H1 (cell line): Measurements from ENCODE around the gene DOK3. TPM values are rescaled to one million over a fixed set of nuclear protein-coding genes. Genes with fewer than 3 reads are reported as not detected.

Experiments used
- RXRA ChIP-seq: IDR thresholded peaks from 2 replicates; pipeline ENCODE4 v1.6.1; 2011; ENCODE audit warnings: low read depth, mild to moderate bottlenecking, low read length, moderate library complexity; ENCODE audit not compliant: insufficient read depth
- polyA plus RNA-seq, 7 experiments: library from polyadenylated mRNA; depleted of rRNA in 3 of 7; stranded (reverse) in 5 of 7; unstranded in 2 of 7; fragments of >200 nt in 5 of 7; fragments of 200-250 nt in 2 of 7; gene quantifications; 1 replicate in 5 of 7; 2 replicates in 1 of 7; 4 replicates in 1 of 7; pipeline versions ENCODE4 v1.2.1 to v1.2.3, GENCODE V29; 2011 to 2013; ENCODE audit warnings: missing spikeins in 2 of 7, mixed read lengths in 2 of 7
- total RNA-seq: library from RNA; stranded (reverse); fragmentation: NEBNext Ultra II Directional; extraction: Animal tissue kit (Norgen Biotek cat#: 25700); gene quantifications from 2 replicates; pipeline ENCODE4 v1.2.1, GENCODE V29; 2021

The DOK3 gene
- total and polyA plus RNA-seq, 2 of the 8 experiments (the other 6 are each of a cell fraction or from before 2014, with no cell fraction given), result 4.2 to 6.4 TPM

- TF ChIP-seq RXRA, result no peak
Observed at GRCh38 chr5:177455661-177456590, 53.7 kb downstream of the DOK3 start (continued).
